H9 (cell line): Measurements from ENCODE around the gene SNTN. TPM values are rescaled to one million over a fixed set of nuclear protein-coding genes. Genes with fewer than 3 reads are reported as not detected.

Source experiments
- DNase-seq: peaks from one replicate; pipeline ENCODE4 v3.0.0-alpha.2; 2017
- H2AFZ ChIP-seq: one replicate; pipeline ENCODE4 v1.6.1; 2013; ENCODE audit warnings: mild to moderate bottlenecking, low read length, control low read depth, moderate library complexity
- H2AK5ac ChIP-seq: 2 replicates; pipeline ENCODE4 v1.6.1; 2013; ENCODE audit warnings: low read length, control low read depth, mixed read lengths; ENCODE audit not compliant: insufficient read length
- H2BK120ac ChIP-seq: one replicate; pipeline ENCODE4 v1.6.1; 2013; ENCODE audit warnings: low read depth, mild to moderate bottlenecking, low read length, control low read depth, inconsistent platforms; ENCODE audit not compliant: poor library complexity, severe bottlenecking
- H2BK12ac ChIP-seq: 2 replicates; pipeline ENCODE4 v1.6.1; 2013; ENCODE audit warnings: low read length, control low read depth, mixed read lengths, low read depth; ENCODE audit not compliant: insufficient read length
- H2BK15ac ChIP-seq: 2 replicates; pipeline ENCODE4 v1.6.1; 2013; ENCODE audit warnings: low read depth, low read length, control low read depth
- H2BK20ac ChIP-seq: one replicate; pipeline ENCODE4 v1.6.1; 2013; ENCODE audit warnings: low read depth, mild to moderate bottlenecking, low read length, control low read depth, inconsistent platforms; ENCODE audit not compliant: poor library complexity, severe bottlenecking
- H2BK5ac ChIP-seq: 2 replicates; pipeline ENCODE4 v1.6.1; 2013; ENCODE audit warnings: low read length, control low read depth, mixed read lengths; ENCODE audit not compliant: insufficient read length
- H3K14ac ChIP-seq: 2 replicates; pipeline ENCODE4 v1.6.1; 2013; ENCODE audit warnings: low read length, control low read depth; ENCODE audit not compliant: insufficient read depth
- H3K18ac ChIP-seq: 2 replicates; pipeline ENCODE4 v1.6.1; 2013; ENCODE audit warnings: low read depth, mild to moderate bottlenecking, mixed read lengths, low read length, control low read depth; ENCODE audit not compliant: insufficient read length
- H3K23ac ChIP-seq: 2 replicates; pipeline ENCODE4 v1.6.1; 2013; ENCODE audit warnings: low read length, control low read depth, mixed read lengths, low read depth; ENCODE audit not compliant: insufficient read length
- H3K23me2 ChIP-seq: 2 replicates; pipeline ENCODE4 v1.6.1; 2013; ENCODE audit warnings: low read depth, mild to moderate bottlenecking, mixed read lengths, low read length, control low read depth; ENCODE audit not compliant: insufficient read length, poor library complexity, severe bottlenecking
- H3K27ac ChIP-seq: 2 replicates; pipeline ENCODE4 v1.5.1; 2013; ENCODE audit warnings: low read length, control low read depth, mixed read lengths, low read depth; ENCODE audit not compliant: insufficient read length
- H3K27me3 ChIP-seq: 2 replicates; pipeline ENCODE4 v1.6.1; 2013; ENCODE audit warnings: low read length, control low read depth, inconsistent platforms; ENCODE audit not compliant: insufficient read depth
- H3K4ac ChIP-seq: 2 replicates; pipeline ENCODE4 v1.6.1; 2013; ENCODE audit warnings: low read depth, mild to moderate bottlenecking, control low read depth, inconsistent platforms, low read length, moderate library complexity
- H3K4me1 ChIP-seq: 2 replicates; pipeline ENCODE4 v1.6.1; 2013; ENCODE audit warnings: low read length, control low read depth, inconsistent platforms; ENCODE audit not compliant: insufficient read depth
- H3K4me2 ChIP-seq: 2 replicates; pipeline ENCODE4 v1.6.1; 2013; ENCODE audit warnings: low read length, control low read depth, mixed read lengths; ENCODE audit not compliant: insufficient read length, insufficient read depth
- H3K56ac ChIP-seq: 2 replicates; pipeline ENCODE4 v1.6.1; 2013; ENCODE audit warnings: low read depth, mild to moderate bottlenecking, mixed read lengths, low read length, control low read depth; ENCODE audit not compliant: insufficient read length
- H3K79me1 ChIP-seq: 2 replicates; pipeline ENCODE4 v1.6.1; 2013; ENCODE audit warnings: low read depth, mild to moderate bottlenecking, moderate library complexity, low read length, control low read depth, inconsistent platforms; ENCODE audit not compliant: insufficient read depth, poor library complexity, severe bottlenecking
- H3K79me2 ChIP-seq: 2 replicates; pipeline ENCODE4 v1.6.1; 2013; ENCODE audit warnings: low read length, control low read depth, inconsistent platforms; ENCODE audit not compliant: insufficient read depth
- H3K9ac ChIP-seq: 2 replicates; pipeline ENCODE4 v1.6.1; 2013; ENCODE audit warnings: low read length, control low read depth, mixed read lengths; ENCODE audit not compliant: insufficient read length; ENCODE audit errors: extremely low read depth
- H3K9me3 ChIP-seq: one replicate; pipeline ENCODE4 v1.6.1; 2013; ENCODE audit warnings: low read depth, low read length, inconsistent platforms; ENCODE audit not compliant: control insufficient read depth
- H3T11ph ChIP-seq: one replicate; pipeline ENCODE4 v1.6.1; 2013; ENCODE audit warnings: mild to moderate bottlenecking, low read length, control low read depth, inconsistent platforms
- H4K20me1 ChIP-seq: one replicate; pipeline ENCODE4 v1.6.1; 2013; ENCODE audit not compliant: control insufficient read depth, insufficient read length, insufficient read depth
- H4K5ac ChIP-seq: 2 replicates; pipeline ENCODE4 v1.6.1; 2013; ENCODE audit warnings: low read depth, mild to moderate bottlenecking, mixed read lengths, low read length, control low read depth; ENCODE audit not compliant: insufficient read length
- H4K8ac ChIP-seq: replicated peaks from 2 replicates; pipeline ENCODE4 v1.6.1; 2013; ENCODE audit warnings: low read length, control low read depth, mixed read lengths, low read depth; ENCODE audit not compliant: insufficient read length
- H4K91ac ChIP-seq: 2 replicates; pipeline ENCODE4 v1.6.1; 2013; ENCODE audit warnings: low read depth, mild to moderate bottlenecking, moderate library complexity, mixed read lengths, low read length, control low read depth; ENCODE audit not compliant: insufficient read length
- H3K27ac Mint-ChIP-seq, 3 experiments: 2 replicates in 2 of 3; 3 replicates in 1 of 3; pipeline ENCODE4 v1.8.0; 2020 to 2021; ENCODE audit warnings: mixed read lengths in 3 of 3, mild to moderate bottlenecking in 1 of 3, moderate library complexity in 1 of 3
- H3K27me3 Mint-ChIP-seq: 2 replicates; pipeline ENCODE4 v1.8.0; 2021; ENCODE audit warnings: low read depth, mild to moderate bottlenecking, moderate library complexity, mixed read lengths
- H3K36me3 Mint-ChIP-seq, 3 experiments: 2 replicates in 2 of 3; 3 replicates in 1 of 3; pipeline ENCODE4 v1.8.0; 2020 to 2021; ENCODE audit warnings: low read depth in 3 of 3, mixed read lengths in 3 of 3; ENCODE audit not compliant: insufficient read depth in 1 of 3
- H3K4me1 Mint-ChIP-seq, 2 experiments: 2 replicates each; pipeline ENCODE4 v1.8.0; 2020; ENCODE audit warnings: mixed read lengths in 2 of 2
- H3K4me3 Mint-ChIP-seq, 2 experiments: 2 replicates in 1 of 2; 3 replicates in 1 of 2; pipeline ENCODE4 v1.8.0; 2020 to 2021; ENCODE audit warnings: mild to moderate bottlenecking in 2 of 2, mixed read lengths in 2 of 2, moderate library complexity in 1 of 2
- H3K9me3 Mint-ChIP-seq, 2 experiments: 2 replicates in 1 of 2; 3 replicates in 1 of 2; pipeline ENCODE4 v1.8.0; 2020; ENCODE audit warnings: mild to moderate bottlenecking in 2 of 2, mixed read lengths in 2 of 2, moderate library complexity in 1 of 2
- WGBS: extraction: QIAGEN DNeasy Blood & Tissue Kit; methylation state at CpG from one replicate; pipeline ENCODE4 v1.1.7; 2013; ENCODE audit warnings: missing lambda C conversion rate, low lambda C conversion rate, mixed read lengths; ENCODE audit not compliant: insufficient read length; ENCODE audit errors: extremely low coverage; 5-methylcytosine and 5-hydroxymethylcytosine counted together
- total RNA-seq: library from RNA; stranded (reverse); gene quantifications from 2 replicates; pipeline ENCODE4 v1.2.1, GENCODE V29; 2021
- TF ChIP-seq, protein P1 (sequence below): fragments of 200-600 bp; sonication (generic); conservative IDR thresholded peaks from 3 replicates; pipeline ENCODE4 v1.8.0; 2021; ENCODE audit warnings: antibody characterized with exemption, mild to moderate bottlenecking

The SNTN gene
- total RNA-seq, 1 experiment from 2014 or later, result not detected

DNA sequence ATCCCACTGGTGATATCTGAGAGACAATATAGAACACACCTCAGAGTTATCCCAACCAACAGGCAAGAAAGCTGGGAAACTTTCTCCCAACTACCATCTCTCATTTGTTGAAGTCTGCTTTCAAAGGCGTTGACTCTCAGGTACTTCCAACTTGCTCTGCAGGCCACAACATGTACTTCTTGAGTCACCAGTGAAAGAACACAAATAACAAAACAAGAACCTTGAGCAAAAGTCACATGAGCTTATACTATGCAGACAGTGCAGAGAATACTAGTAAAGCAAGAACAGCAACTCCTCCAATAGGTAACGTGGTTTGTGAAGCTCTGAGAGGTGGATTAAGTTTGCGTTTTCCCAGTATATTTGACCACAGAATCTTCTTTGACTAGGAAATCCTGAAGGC lies 20.6 kb downstream of the SNTN start:
- H3K4me1 ChIP-seq, result no peaks in the 10 kb centered on the region
- WGBS, result no CpG with 5 or more reads among the region's 3 CpGs
- H3K9ac ChIP-seq, result no peak overlapping the region
- H3K27me3 Mint-ChIP-seq, result peaks cover 4% of the 10 kb centered on the region; the same call in 1 of the 2 replicates
- H3K4ac ChIP-seq, result no peak overlapping the region
- H4K5ac ChIP-seq, result no peak overlapping the region
- H3K4me1 Mint-ChIP-seq, result no peaks in the 10 kb centered on the region
- H3K9me3 ChIP-seq, result no peaks in the 10 kb centered on the region
- H2BK120ac ChIP-seq, result no peak overlapping the region
- H4K91ac ChIP-seq, result no peak overlapping the region
- H2AK5ac ChIP-seq, result no peak overlapping the region
- no peak overlapping the region for H3K4me2 ChIP-seq
- DNase-seq, result no peak
- no peak overlapping the region for H3K27ac Mint-ChIP-seq
- no peak overlapping the region for H3K14ac ChIP-seq
- no peaks in the 10 kb centered on the region; the same call in 1 of the 2 replicates for H3K27me3 ChIP-seq
- H2BK15ac ChIP-seq, result no peak overlapping the region
- no peak overlapping the region for H4K8ac ChIP-seq
- H4K20me1 ChIP-seq, result no peaks in the 10 kb centered on the region
- no peaks in the 10 kb centered on the region for H3K79me1 ChIP-seq
- H3K23me2 ChIP-seq, result no peaks in the 10 kb centered on the region
- no peak overlapping the region for H3K4me3 Mint-ChIP-seq
- H3K79me2 ChIP-seq, result no peaks in the 10 kb centered on the region
- H2BK20ac ChIP-seq, result no peak overlapping the region
- no peak overlapping the region for H3K18ac ChIP-seq
- no peak overlapping the region for H2BK12ac ChIP-seq
- no peak overlapping the region for H3K27ac ChIP-seq
- TF ChIP-seq, protein P1, sequence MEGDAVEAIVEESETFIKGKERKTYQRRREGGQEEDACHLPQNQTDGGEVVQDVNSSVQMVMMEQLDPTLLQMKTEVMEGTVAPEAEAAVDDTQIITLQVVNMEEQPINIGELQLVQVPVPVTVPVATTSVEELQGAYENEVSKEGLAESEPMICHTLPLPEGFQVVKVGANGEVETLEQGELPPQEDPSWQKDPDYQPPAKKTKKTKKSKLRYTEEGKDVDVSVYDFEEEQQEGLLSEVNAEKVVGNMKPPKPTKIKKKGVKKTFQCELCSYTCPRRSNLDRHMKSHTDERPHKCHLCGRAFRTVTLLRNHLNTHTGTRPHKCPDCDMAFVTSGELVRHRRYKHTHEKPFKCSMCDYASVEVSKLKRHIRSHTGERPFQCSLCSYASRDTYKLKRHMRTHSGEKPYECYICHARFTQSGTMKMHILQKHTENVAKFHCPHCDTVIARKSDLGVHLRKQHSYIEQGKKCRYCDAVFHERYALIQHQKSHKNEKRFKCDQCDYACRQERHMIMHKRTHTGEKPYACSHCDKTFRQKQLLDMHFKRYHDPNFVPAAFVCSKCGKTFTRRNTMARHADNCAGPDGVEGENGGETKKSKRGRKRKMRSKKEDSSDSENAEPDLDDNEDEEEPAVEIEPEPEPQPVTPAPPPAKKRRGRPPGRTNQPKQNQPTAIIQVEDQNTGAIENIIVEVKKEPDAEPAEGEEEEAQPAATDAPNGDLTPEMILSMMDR, result no peak
- H3T11ph ChIP-seq, result no peak overlapping the region
- H3K9me3 Mint-ChIP-seq, result no peaks in the 10 kb centered on the region
- no peak overlapping the region for H3K56ac ChIP-seq
- no peak overlapping the region for H2BK5ac ChIP-seq
- H2AFZ ChIP-seq, result no peak overlapping the region
- no peak overlapping the region for H3K23ac ChIP-seq
- H3K36me3 Mint-ChIP-seq, result no peaks in the 10 kb centered on the region
